Mucosa of stomach (tissue), 1 donor: Measurements from ENCODE around the gene AIFM3.

Source experiments
- H3K27me3 ChIP-seq: one replicate; pipeline ENCODE4 v1.7.0; 2013; ENCODE audit warnings: mild to moderate bottlenecking, low read length; ENCODE audit not compliant: control insufficient read depth, insufficient read depth
- H3K36me3 ChIP-seq: one replicate; pipeline ENCODE4 v1.7.0; 2013; ENCODE audit warnings: low read length; ENCODE audit not compliant: control insufficient read depth, insufficient read depth
- H3K4me1 ChIP-seq: one replicate; pipeline ENCODE4 v1.7.0; 2013; ENCODE audit warnings: mild to moderate bottlenecking, low read length; ENCODE audit not compliant: control insufficient read depth, insufficient read depth
- H3K4me3 ChIP-seq: one replicate; pipeline ENCODE4 v1.7.0; 2013; ENCODE audit warnings: low read length
- H3K9ac ChIP-seq: one replicate; pipeline ENCODE4 v1.7.0; 2013; ENCODE audit warnings: mild to moderate bottlenecking, low read length, moderate library complexity
- H3K9me3 ChIP-seq: one replicate; pipeline ENCODE4 v1.7.0; 2013; ENCODE audit warnings: mild to moderate bottlenecking, low read length, moderate library complexity; ENCODE audit not compliant: control insufficient read depth
- donor health status: Pancreatic carcinoma.

Gene AIFM3

GRCh38 chr22:20975541-20976290 is 8.7 kb downstream of the AIFM3 start:
- H3K27me3 ChIP-seq = peaks cover 6% of the 10 kb centered on the region
- H3K4me3 ChIP-seq = no peak overlapping the region
- H3K36me3 ChIP-seq = no peaks in the 10 kb centered on the region
- H3K9ac ChIP-seq = no peak overlapping the region
- no peaks in the 10 kb centered on the region for H3K9me3 ChIP-seq
- peaks cover 13% of the 10 kb centered on the region for H3K4me1 ChIP-seq

DNA sequence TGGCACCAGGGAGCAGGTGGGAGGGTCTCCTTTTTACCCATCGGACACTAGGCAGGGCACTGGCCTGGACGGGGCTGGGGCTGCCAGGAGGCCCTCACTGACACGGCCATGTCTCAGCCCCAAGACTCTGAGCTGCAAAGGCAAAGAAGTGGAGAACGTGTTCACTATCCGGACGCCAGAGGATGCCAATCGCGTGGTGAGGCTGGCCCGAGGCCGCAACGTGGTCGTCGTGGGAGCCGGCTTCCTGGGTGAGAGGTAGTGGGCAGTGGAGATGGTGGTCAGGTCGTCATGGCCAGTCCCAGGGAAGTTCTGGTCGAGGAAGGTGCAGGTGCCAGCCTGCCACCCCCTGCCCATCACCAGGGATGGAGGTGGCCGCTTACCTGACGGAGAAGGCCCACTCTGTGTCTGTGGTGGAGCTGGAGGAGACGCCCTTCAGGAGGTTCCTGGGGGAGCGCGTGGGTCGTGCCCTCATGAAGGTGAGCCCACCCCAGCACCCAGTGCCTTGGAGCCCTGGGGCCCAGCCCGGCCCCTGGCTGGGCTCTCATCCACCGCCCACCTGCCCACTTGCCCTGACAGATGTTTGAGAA is 9.3 kb downstream of the AIFM3 start:
- no peak overlapping the region for H3K4me3 ChIP-seq
- peaks cover 6% of the 10 kb centered on the region for H3K27me3 ChIP-seq
- no peak overlapping the region for H3K9ac ChIP-seq
- H3K36me3 ChIP-seq = no peaks in the 10 kb centered on the region
- H3K4me1 ChIP-seq = peaks cover 20% of the 10 kb centered on the region
- H3K9me3 ChIP-seq = no peaks in the 10 kb centered on the region

GRCh38 chr22:20977019-20977418 is 10.0 kb downstream of the AIFM3 start:
- H3K4me3 ChIP-seq = no peak overlapping the region
- no peak overlapping the region for H3K9ac ChIP-seq
- peaks cover 6% of the 10 kb centered on the region for H3K27me3 ChIP-seq
- peaks cover 23% of the 10 kb centered on the region for H3K4me1 ChIP-seq
- no peaks in the 10 kb centered on the region for H3K9me3 ChIP-seq
- no peaks in the 10 kb centered on the region for H3K36me3 ChIP-seq

DNA sequence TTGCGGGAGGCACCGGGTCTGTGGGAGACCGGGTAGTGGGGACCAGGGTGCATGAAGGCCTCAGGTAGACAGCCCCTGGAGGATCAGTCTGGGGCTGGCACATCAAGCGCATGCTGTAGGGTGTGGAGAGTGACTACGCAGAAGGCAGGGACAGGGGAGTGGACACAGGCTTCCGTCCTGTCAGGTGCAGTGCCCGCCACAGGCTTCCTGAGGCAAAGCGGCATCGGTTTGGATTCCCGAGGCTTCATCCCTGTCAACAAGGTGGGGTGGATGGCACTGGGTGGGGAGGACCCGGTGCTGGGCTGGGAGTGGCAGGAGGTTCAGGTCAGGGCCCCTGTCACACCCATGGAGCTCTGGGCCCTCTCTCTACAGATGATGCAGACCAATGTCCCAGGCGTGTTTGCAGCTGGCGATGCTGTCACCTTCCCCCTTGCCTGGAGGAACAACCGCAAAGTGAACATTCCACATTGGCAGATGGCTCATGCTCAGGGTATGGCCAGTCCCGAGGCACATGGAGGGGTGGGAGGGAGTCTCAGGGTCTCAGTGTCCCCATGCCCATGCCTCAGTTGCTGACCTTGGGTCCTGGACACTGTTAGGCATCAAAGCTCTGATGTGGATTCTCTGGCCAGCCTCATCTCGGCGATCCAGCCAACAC is 10.6 kb downstream of the AIFM3 start:
- Histone ChIP-seq H3K9ac (no peak overlapping the region), H3K36me3 (no peaks in the 10 kb centered on the region), H3K27me3 (peaks cover 6% of the 10 kb centered on the region), H3K4me1 (peaks cover 24% of the 10 kb centered on the region), H3K4me3 (no peak overlapping the region), H3K9me3 (no peaks in the 10 kb centered on the region)

- Histone ChIP-seq H3K9me3 (no peaks in the 10 kb centered on the region), H3K9ac (no peak overlapping the region), H3K4me1 (peaks cover 32% of the 10 kb centered on the region), H3K36me3 (no peaks in the 10 kb centered on the region), H3K4me3 (no peak overlapping the region), H3K27me3 (peaks cover 6% of the 10 kb centered on the region)
These were observed 11.4 kb downstream of the AIFM3 start for GRCh38 chr22:20978419-20978818.

DNA sequence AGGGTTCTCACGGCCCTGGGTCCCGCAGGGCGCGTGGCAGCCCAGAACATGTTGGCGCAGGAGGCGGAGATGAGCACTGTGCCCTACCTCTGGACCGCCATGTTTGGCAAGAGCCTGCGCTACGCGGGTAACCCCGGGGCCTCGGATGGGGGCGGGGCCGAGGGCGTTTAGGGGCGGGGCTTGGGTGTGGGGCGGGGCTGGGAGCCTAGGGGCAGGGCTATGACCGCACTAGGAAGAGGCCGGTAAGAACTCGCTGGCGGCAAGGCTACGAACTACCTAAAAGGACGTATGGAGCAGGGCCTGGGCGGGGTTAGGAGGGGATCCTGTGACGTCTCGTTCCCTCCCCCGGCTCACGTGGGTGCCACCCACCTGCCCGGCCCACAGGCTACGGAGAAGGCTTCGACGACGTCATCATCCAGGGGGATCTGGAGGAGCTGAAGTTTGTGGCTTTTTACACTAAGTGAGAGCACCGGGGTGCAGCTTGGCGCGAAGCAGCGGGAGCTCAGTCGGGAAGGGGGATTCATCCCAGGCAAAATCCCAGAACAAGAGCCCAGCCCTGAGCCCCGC is 12.3 kb downstream of the AIFM3 start:
- Histone ChIP-seq H3K27me3 (peaks cover 6% of the 10 kb centered on the region), H3K9me3 (no peaks in the 10 kb centered on the region), H3K9ac (peak overlapping the region; percentile 10), H3K36me3 (no peaks in the 10 kb centered on the region), H3K4me1 (peaks cover 33% of the 10 kb centered on the region), H3K4me3 (peak overlapping the region; percentile 25)

DNA sequence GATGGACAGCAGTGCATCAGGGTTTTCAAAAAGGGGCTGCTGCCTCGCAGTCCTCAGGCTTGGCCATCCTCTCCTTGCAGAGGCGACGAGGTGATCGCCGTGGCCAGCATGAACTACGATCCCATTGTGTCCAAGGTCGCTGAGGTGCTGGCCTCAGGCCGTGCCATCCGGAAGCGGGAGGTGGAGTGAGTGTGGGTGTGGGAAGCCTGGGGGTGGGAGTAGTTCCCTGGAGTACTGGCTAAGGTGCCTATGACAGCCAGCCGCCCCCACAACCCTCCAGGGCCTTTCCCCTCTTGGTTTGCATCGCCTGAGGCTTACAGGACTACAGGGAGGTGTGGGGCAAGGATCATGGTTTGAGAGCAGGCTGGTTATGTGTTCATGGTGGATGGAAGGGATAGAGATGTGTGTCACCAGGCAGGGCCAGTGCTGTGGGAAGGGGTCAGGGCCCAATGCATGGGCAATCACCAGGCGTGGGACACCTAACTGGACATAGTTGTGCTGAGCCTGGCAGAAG is 12.9 kb downstream of the AIFM3 start:
- peak overlapping the region; percentile 10 for H3K9ac ChIP-seq
- H3K36me3 ChIP-seq = no peaks in the 10 kb centered on the region
- peaks cover 33% of the 10 kb centered on the region for H3K4me1 ChIP-seq
- no peaks in the 10 kb centered on the region for H3K9me3 ChIP-seq
- peaks cover 6% of the 10 kb centered on the region for H3K27me3 ChIP-seq
- peak overlapping the region; percentile 25 for H3K4me3 ChIP-seq

GRCh38 chr22:20980523-20980922 is 13.5 kb downstream of the AIFM3 start:
- Histone ChIP-seq H3K9me3 (no peaks in the 10 kb centered on the region), H3K9ac (peak overlapping the region; percentile 89), H3K36me3 (no peaks in the 10 kb centered on the region), H3K4me3 (no peak overlapping the region), H3K27me3 (peaks cover 6% of the 10 kb centered on the region), H3K4me1 (peaks cover 33% of the 10 kb centered on the region)

DNA sequence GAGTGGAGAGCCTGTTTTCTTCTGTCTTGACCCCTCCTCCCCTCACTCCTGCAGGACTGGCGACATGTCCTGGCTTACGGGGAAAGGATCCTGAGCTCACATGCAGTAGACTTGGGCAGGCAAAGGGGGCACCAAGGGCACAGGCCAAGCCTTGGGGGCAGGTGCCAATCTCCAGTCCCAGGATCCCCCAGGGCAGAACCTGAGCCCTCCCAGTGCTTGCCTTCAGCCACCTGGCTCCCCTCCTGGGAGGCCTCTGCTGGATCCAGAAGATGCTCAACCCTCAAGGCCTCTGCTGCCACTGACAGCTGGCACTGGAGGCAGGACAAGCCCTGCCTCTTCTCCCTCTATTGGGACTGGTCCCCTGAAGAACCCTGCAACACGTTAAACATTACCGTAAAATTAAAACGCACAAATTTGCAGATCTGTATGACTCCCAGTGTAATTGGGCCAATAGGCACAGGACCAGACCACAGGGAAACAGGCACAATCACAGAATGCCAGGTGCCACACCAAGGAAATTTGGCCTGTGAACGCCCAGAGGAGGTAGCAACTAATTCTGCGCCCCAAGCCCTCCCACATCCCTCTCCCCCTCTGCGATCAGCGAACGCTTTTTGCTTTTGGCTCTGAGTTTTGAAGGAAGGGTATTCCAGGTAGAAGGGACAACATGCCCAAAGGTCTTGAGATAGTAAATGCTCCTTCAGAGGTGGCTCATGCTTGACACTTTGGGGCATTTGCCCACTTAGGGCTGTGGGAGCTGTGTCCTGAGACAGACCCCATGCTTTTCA is 14.1 kb downstream of the AIFM3 start:
- H3K27me3 ChIP-seq = peaks cover 6% of the 10 kb centered on the region
- peaks cover 33% of the 10 kb centered on the region for H3K4me1 ChIP-seq
- peak overlapping the region; percentile 89 for H3K9ac ChIP-seq
- H3K36me3 ChIP-seq = no peaks in the 10 kb centered on the region
- no peaks in the 10 kb centered on the region for H3K9me3 ChIP-seq
- H3K4me3 ChIP-seq = peak overlapping the region; percentile 91

DNA sequence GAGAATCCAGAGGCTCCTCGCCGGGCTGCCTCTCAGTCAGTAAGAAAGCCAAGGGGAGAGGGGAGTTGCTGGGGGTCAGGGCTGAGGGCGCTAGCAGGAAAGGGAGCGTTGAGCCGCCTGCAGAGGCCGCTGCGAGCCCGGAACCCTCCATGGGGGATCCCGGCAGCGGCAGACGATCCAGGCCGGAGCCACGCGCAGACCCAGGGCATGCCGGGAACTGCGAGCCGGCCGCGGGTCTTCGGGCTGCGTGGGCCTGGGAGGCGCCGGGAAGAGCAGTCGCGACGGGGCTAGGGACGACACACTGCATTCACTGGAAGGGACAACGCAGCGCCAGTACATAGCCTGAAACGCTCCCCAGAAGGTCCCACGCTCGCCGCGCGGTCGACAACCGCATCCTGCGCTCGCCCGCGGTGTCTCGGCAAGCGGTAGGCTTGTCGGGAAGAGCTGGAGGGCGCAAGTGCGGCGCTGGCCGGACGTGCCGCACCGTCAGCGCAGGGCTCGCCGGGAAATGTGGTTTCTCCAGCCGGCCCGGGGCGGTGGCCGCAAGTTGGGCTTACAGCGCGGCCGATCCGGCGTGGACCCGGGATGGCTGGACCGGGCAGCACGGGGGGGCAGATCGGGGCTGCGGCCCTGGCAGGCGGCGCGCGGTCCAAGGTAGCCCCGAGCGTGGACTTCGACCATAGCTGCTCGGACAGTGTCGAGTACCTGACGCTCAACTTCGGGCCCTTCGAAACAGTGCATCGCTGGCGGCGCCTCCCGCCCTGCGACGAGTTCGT is 14.9 kb downstream of the AIFM3 start, which contains the start of gene LZTR1:
TSS of gene LZTR1 (plus strand) at position 511 of the 776 bp plus-strand sequence. CDS start at position 586, 75 bp downstream.
- peaks cover 33% of the 10 kb centered on the region for H3K4me1 ChIP-seq
- H3K4me3 ChIP-seq = peak within 1 kb of the TSS; percentile 91
- H3K9ac ChIP-seq = peak within 1 kb of the TSS; percentile 89

GRCh38 chr22:20982563-20982882 is 15.5 kb downstream of the AIFM3 start:
- Histone ChIP-seq H3K4me1 (peaks cover 33% of the 10 kb centered on the region), H3K9ac (peak overlapping the region; percentile 89), H3K36me3 (no peaks in the 10 kb centered on the region), H3K4me3 (peak overlapping the region; percentile 91), H3K27me3 (peaks cover 6% of the 10 kb centered on the region), H3K9me3 (no peaks in the 10 kb centered on the region)

More for the DNA sequence above, 14.9 kb downstream of the AIFM3 start, which contains the start of gene LZTR1:
- no peaks in the 10 kb centered on the region for H3K9me3 ChIP-seq
- no peaks in the 10 kb centered on the region for H3K36me3 ChIP-seq
- peaks cover 6% of the 10 kb centered on the region for H3K27me3 ChIP-seq
